ENCODE results near the gene TSPO.
"Not testable (repeated sequence)": the region's sequence is repeated elsewhere in the genome, so short reads cannot be mapped to it uniquely, and the experiment has no call there.

The TSPO gene

DNA sequence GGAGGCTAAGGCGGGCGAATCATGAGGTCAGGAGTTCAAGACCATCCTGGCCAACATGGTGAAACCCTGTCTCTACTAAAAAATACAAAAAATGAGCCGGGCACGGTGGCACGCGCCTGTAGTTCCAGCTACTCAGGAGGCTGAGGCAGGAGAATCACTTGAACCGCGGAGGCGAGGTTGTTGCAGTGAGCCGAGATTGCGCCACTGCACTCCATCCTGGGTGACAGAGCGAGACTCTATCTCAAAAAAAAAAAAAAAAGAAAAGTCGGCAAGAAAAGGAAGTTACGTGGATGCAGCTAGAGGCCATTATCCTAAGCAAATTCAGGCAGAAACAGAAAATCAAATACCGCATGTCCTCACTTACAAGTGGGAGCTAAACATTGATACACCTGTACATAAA lies 5.0 kb upstream of the TSPO start:
- not testable (repeated sequence) for H3K9me3 Mint-ChIP-seq (ENCODE audit: low read depth); H3K36me3 Mint-ChIP-seq; H3K4me3 Mint-ChIP-seq; H3K27ac Mint-ChIP-seq; H3K27me3 Mint-ChIP-seq
- H3K4me1 Mint-ChIP-seq (ENCODE audit: low read depth): peaks cover 23% of the 10 kb centered on the region

DNA sequence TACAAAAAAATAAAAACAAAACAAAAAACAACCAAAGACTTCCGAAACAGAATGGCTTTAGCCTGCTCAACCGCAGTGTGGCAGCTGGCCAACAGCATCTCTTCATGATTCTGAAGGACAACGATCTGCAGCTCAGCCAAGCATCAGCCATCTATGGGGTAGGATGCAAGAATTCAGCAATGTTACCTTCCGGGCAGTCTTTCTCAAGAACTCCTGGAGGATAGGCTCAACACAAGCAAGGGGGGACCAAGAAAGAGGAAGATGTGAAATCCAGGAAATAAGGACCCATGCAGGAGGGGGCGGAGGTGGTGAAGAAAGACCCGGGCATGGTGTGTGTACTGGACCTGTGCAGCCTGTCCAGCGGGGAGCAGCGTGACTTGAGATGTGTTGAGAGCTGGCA lies 3.5 kb upstream of the TSPO start:
- no peak overlapping the region for H3K4me3 Mint-ChIP-seq
- no peaks in the 10 kb centered on the region for H3K36me3 Mint-ChIP-seq
- H3K9me3 Mint-ChIP-seq (ENCODE audit: low read depth): no peaks in the 10 kb centered on the region
- no peaks in the 10 kb centered on the region for H3K27me3 Mint-ChIP-seq
- peaks cover 20% of the 10 kb centered on the region for H3K4me1 Mint-ChIP-seq (ENCODE audit: low read depth)
- H3K27ac Mint-ChIP-seq: no peak overlapping the region

DNA sequence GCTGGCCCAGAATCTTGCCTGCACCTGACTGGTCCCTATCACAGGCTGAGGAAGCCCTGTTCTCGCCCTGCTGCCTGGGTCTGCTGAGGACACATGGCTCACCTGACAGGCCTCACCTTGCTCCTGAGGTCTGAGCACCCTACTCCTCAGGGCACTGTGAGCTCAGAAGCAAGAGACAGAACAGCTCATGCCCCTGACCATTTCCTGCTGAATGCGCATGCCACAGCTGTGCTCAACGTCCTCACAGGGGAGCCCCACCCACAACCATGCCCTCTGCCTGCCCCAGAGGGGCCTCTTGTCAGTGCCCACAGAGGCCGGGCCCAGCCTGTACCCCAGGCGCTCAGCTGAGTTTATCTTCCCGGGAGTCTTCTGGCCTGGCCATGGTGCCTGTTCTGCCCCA lies 2.8 kb upstream of the TSPO start:
- H3K4me1 Mint-ChIP-seq (ENCODE audit: low read depth): peaks cover 19% of the 10 kb centered on the region
- H3K9me3 Mint-ChIP-seq (ENCODE audit: low read depth): no peaks in the 10 kb centered on the region
- no peaks in the 10 kb centered on the region for H3K27me3 Mint-ChIP-seq
- H3K4me3 Mint-ChIP-seq: no peak overlapping the region
- H3K27ac Mint-ChIP-seq: no peak overlapping the region
- H3K36me3 Mint-ChIP-seq: no peaks in the 10 kb centered on the region

DNA sequence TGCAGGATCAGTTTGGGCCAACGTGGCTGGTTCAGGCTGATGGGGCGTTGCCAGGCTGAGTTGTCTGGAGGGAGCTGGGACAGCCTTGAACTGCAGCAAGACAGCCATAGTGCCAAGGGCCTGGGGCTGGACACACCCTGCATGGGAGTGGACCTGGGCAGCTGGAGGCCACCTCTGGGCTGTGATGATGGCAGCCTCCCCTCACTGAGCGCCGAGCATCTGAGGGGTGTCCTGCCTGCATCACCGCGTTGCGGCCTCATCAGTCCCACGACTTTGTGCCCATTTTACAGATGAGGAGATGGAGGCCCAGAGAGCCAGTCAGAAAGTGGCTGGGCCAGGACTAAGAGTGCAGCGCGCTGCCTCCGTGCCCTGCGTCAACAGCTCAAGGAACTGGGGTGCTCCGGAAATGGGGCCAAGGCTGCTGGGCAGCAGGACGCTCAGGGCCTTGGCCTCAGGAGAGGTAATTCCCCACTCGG lies 590 bp upstream of the TSPO start:
- Mint-ChIP-seq H3K4me1 (ENCODE audit: low read depth) (peaks cover 20% of the 10 kb centered on the region), H3K27me3 (no peaks in the 10 kb centered on the region), H3K27ac (peak overlapping the region; percentile 88), H3K36me3 (no peaks in the 10 kb centered on the region), H3K4me3 (peak overlapping the region; percentile 93), H3K9me3 (ENCODE audit: low read depth) (no peaks in the 10 kb centered on the region)

DNA sequence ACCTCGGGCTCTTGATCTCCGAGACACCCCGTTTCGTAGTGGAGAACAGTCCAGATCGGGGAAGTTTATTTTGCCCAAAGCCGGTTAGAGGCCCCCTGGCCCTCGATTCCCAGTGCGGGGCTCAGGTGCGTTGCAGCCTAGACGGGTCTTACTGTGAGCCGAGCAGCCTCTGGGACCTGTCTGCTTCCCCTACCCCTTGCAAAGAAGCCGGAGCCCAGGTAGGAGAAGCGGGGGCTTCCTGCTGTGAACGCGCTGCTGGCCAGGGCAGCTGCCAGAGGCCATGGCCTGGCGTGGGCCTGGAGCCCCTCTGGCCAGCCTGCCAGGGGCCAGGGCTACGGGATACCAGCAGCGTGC lies 621 bp downstream of the TSPO start:
- H3K9me3 Mint-ChIP-seq (ENCODE audit: low read depth): no peaks in the 10 kb centered on the region
- H3K27me3 Mint-ChIP-seq: no peaks in the 10 kb centered on the region
- H3K36me3 Mint-ChIP-seq: no peaks in the 10 kb centered on the region
- peak overlapping the region; percentile 83 for H3K27ac Mint-ChIP-seq
- peaks cover 20% of the 10 kb centered on the region for H3K4me1 Mint-ChIP-seq (ENCODE audit: low read depth)
- peak overlapping the region; percentile 87 for H3K4me3 Mint-ChIP-seq

DNA sequence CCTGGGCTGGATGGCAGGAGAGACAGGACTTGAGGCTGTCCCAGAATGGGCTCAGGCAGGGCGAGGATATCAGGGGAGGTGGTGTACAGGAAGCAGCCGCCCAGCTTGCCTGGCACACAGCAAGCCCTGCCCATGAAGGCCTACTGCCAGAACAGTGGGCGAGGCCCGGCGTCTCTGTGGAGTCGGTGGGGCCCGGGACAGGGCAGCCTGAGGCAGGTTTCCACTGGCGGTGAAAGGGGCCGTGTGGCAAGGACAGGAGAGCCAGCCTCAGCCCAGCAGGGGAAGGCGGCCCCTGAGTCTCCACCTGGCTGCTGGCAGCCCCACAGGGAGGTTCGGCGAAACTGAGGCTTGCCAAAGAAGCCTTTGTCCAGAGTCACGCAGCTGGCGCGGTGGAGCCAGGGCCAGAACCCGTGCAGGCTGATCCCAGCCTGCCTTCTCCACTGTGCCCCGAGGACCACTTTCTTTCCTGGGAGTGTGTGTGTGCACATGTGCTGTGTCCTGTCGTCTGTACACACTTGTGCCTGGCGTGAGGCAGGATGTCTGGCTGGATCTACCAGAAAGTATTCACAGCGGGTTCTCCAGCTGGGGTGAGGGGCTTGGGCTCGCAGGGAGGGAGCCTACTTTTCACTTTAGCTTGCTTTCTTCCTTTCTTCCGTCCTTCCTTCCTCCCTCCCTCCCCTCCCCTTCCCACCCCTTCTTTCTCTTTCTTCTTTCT lies 1.2 kb downstream of the TSPO start:
- Mint-ChIP-seq H3K36me3 (no peaks in the 10 kb centered on the region), H3K27me3 (no peaks in the 10 kb centered on the region), H3K9me3 (ENCODE audit: low read depth) (no peaks in the 10 kb centered on the region), H3K4me1 (ENCODE audit: low read depth) (peaks cover 17% of the 10 kb centered on the region), H3K4me3 (peak overlapping the region; percentile 87), H3K27ac (peak overlapping the region; percentile 83)

DNA sequence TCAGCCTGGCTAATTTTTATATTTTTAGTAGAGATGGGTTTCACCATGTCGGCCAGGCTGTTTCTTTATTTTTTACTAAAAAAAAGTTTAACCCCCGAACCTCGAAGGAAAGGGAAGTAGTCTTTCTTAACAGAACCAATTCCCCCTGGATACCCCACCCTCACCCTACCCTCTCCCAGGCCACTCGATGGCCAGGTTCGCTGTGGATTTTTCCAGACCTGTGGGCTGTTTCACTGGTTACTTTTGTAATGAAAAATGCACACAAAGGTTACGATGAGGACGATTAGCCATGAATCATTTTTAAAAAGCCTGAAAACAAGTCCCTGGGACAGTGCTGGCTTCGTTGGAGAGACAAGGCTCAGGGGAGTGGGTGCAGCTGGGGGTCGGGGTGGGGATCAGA lies 2.5 kb downstream of the TSPO start:
- Mint-ChIP-seq H3K27me3 (no peaks in the 10 kb centered on the region), H3K27ac (no peak overlapping the region), H3K4me3 (no peak overlapping the region), H3K36me3 (no peaks in the 10 kb centered on the region), H3K4me1 (ENCODE audit: low read depth) (peaks cover 17% of the 10 kb centered on the region), H3K9me3 (ENCODE audit: low read depth) (no peaks in the 10 kb centered on the region)

DNA sequence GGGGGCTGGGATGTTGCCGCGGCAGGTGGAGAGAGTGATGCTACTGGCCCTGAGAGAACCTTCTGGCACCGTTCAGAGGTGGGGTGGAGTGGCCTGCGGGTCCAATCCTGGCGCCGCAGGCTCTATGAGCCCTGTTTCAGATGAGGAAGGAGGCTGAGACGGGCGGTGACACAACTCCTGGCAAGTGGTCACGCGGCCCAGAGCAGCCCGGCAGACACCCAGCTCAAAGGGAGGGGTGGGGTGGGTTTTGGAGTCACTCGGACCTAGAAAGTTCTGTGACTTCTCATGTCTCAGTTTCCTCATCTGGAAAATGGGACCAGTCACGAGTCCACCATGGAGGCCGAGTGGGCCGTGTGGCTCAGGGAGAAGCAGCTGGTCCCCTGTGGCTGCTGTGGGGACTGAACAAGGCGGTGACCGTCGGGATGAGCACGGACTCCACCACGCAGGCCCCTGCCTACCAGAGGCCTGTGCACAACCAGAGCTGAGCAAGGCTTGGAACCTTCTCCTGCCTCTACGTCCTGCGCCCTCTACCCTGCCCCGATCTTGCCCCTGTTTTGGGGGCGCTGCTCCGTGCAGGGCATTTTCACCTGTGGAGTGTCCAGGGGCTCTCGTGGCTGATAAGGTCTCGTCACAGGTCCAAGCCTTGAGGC lies 3.7 kb downstream of the TSPO start:
- Mint-ChIP-seq H3K36me3 (no peaks in the 10 kb centered on the region), H3K9me3 (ENCODE audit: low read depth) (no peaks in the 10 kb centered on the region), H3K4me3 (no peak overlapping the region), H3K27me3 (no peaks in the 10 kb centered on the region), H3K27ac (no peak overlapping the region), H3K4me1 (ENCODE audit: low read depth) (peaks cover 17% of the 10 kb centered on the region)

DNA sequence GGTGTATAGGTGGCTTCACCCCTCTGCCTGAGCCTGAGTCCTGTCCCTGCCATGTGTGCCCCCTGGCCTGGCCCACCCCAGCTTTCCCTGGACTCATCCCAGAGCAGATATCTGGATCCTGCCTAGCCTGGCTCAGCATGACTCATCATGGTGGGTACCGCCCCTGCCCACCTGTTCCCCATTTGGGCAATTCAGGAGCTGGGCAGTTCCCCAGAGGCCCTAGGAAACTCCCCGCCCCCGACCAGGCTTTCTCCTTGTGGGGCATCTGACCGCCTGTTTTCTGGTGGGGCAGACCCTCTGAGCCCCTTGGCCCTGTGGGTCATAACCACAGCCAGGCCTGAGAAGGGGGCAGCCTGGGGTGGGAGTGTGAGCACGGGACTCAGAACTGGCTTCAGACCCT lies 4.4 kb downstream of the TSPO start:
- H3K9me3 Mint-ChIP-seq (ENCODE audit: low read depth): no peaks in the 10 kb centered on the region
- no peaks in the 10 kb centered on the region for H3K36me3 Mint-ChIP-seq
- no peaks in the 10 kb centered on the region for H3K27me3 Mint-ChIP-seq
- H3K4me1 Mint-ChIP-seq (ENCODE audit: low read depth): peaks cover 14% of the 10 kb centered on the region
- no peak overlapping the region for H3K4me3 Mint-ChIP-seq
- no peak overlapping the region for H3K27ac Mint-ChIP-seq

DNA sequence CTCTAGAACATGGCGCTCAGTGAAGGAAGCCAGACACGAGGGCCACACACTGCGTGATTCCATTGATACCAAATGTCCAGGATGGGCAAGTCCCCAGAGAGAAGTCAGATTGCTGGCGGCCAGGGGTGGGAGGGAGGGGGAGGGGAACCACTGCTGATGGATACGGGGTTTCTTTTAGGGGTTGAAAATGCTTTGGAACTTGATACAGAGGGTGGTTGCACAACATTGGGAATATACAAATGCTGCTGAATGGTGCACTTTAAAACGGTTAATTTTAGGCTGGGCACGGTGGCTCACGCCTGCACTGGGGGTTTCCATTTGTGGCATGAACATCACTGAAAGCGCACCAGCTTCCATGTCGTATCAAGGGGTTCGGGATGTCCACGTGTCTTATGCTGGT lies 5.1 kb downstream of the TSPO start:
- H3K27ac Mint-ChIP-seq: no peak overlapping the region
- no peak overlapping the region for H3K4me3 Mint-ChIP-seq
- peaks cover 11% of the 10 kb centered on the region for H3K4me1 Mint-ChIP-seq (ENCODE audit: low read depth)
- H3K9me3 Mint-ChIP-seq (ENCODE audit: low read depth): no peaks in the 10 kb centered on the region
- no peaks in the 10 kb centered on the region for H3K36me3 Mint-ChIP-seq
- H3K27me3 Mint-ChIP-seq: no peaks in the 10 kb centered on the region

DNA sequence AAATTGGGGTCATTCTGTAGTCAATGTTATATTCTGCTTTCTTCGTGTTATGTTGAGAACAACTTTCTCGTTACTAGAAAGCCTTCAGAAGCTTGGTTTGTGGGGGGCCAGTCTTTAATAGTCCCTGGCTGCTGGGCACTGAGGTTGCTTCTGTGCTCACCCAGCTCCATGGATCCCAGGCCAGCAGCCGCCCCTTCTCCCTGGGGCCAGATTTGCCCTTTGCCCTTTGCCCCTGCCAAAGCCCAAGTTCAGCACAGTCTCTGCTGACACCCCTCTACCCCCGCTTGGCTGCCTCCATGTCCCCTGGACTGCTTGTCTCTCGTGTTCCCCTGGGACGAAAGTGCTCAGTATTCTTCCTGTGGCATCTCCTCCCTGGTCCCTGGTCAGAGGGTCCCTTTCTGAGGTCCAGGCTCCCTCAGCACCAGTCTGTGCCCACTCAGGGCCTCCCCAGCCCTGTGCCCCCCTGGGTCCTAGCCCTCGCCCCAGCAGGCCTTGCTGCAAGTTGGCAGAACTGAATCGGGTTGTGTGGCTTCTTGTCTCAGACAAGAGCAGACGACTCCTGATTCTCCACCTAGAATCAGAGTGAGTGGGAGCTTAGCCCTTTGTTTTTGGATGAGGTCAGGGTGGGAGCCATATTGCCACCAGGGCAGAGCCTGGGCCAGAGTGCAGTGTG lies 6.7 kb downstream of the TSPO start:
- H3K4me3 Mint-ChIP-seq: no peak overlapping the region
- H3K27ac Mint-ChIP-seq: peak overlapping the region; percentile 22
- H3K9me3 Mint-ChIP-seq (ENCODE audit: low read depth): no peaks in the 10 kb centered on the region
- peaks cover 8% of the 10 kb centered on the region for H3K4me1 Mint-ChIP-seq (ENCODE audit: low read depth)
- H3K36me3 Mint-ChIP-seq: no peaks in the 10 kb centered on the region
- no peaks in the 10 kb centered on the region for H3K27me3 Mint-ChIP-seq

DNA sequence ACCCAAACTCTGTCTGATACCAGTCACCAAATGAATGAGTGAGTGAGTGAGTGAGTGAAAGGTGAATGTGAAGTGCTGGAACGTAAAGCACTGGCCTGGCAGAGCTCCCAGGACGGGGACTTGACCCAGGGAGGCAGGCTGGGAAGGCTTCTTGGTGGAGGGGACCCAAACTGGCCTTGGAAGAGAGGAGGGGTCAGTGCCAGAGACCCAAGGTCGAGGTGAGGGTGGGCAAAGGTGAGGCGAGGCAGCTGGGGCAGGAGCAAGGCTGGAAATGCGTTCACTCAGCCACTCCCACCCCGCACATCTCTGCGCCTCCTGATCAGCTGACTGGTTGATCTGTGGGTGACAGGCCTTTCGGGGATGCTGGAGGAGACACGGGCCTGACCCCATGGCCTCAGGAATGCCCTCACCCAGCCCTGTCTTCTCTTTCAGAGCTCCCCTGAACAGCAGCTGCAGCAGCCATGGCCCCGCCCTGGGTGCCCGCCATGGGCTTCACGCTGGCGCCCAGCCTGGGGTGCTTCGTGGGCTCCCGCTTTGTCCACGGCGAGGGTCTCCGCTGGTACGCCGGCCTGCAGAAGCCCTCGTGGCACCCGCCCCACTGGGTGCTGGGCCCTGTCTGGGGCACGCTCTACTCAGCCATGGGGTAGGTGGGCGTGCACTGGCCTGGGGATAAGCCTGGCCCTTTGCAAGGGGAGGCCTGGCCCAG lies 7.6 kb downstream of the TSPO start:
- no peaks in the 10 kb centered on the region for H3K27me3 Mint-ChIP-seq
- no peaks in the 10 kb centered on the region for H3K36me3 Mint-ChIP-seq

DNA sequence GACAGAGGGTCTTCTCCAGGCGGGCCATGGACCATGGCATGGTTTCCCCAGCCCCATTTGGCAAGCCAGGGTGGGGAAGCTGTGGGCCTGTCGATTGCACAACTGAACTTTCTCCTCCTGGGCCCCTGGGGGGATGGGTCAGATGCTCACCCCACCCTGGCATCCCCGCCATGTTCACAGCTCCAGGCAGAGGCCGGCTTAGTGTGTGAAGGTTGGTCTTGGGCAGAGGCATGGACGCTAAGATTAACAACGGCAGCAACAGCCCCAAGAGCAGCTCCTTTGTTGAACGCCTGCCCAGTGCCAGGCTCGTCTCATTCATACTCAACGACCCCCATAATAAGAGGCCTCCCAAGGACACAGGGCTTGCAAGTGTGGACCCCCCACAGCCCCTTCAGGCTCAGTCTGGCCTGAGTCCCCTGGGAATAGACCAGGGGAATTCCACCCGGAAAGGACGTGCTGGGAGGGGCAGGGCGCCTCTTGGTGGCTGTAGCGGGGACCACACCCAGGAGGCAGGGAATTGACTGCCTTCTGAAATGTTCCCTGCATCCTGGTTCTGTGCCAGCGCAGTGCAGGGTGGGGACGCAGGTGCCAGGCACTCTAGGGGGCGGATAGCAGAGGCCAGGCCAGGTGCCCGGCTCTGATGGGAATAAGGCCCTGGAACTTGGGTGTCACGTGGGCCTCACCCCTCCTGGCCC lies 8.3 kb downstream of the TSPO start:
- Mint-ChIP-seq H3K4me1 (ENCODE audit: low read depth) (peaks cover 7% of the 10 kb centered on the region), H3K27me3 (no peaks in the 10 kb centered on the region), H3K27ac (no peak overlapping the region), H3K4me3 (no peak overlapping the region), H3K9me3 (ENCODE audit: low read depth) (no peaks in the 10 kb centered on the region), H3K36me3 (no peaks in the 10 kb centered on the region)

More for the DNA sequence above, 7.6 kb downstream of the TSPO start:
- Mint-ChIP-seq H3K4me1 (ENCODE audit: low read depth) (peaks cover 7% of the 10 kb centered on the region), H3K27ac (peak overlapping the region; percentile 37), H3K4me3 (no peak overlapping the region), H3K9me3 (ENCODE audit: low read depth) (no peaks in the 10 kb centered on the region)

DNA sequence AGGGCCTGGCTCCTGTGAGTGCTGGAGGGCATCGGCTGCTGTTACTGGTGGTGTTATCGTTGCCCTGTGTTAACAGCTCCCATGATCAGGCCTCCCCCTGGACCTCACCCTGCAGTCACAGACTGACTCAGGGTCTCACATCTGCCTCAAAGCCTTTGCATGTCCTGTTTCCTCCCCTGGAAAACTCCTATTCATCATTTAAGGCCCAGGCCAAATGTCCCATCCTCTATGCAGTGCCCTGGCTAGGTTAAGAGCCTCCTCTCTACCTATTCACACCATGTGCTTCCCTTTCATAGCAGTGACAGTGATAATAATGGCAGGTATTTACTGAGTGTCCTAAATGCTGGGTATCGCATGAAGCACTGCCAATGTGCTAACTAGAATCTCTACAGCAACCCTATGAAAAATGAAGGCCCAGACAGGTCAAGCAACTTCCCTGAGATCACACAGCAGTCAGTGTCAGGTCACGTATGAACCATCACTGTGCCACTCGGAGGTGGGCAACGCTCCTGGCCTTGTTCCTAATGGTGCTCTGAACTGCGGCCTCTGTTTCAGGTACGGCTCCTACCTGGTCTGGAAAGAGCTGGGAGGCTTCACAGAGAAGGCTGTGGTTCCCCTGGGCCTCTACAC lies 9.3 kb downstream of the TSPO start:
- Mint-ChIP-seq H3K36me3 (no peaks in the 10 kb centered on the region), H3K4me3 (no peak overlapping the region), H3K27ac (no peak overlapping the region), H3K9me3 (ENCODE audit: low read depth) (no peaks in the 10 kb centered on the region), H3K27me3 (no peaks in the 10 kb centered on the region), H3K4me1 (ENCODE audit: low read depth) (peaks cover 5% of the 10 kb centered on the region)
